Measurements from ENCODE around the gene ACTG2. TPM values are rescaled to one million over a fixed set of nuclear protein-coding genes. Genes with fewer than 3 reads are reported as not detected.

Gene ACTG2
- 1 to 10 TPM in 3 of 4 donors, under 1 TPM in 1; 0.41 to 3.1 (median 1.9) TPM for total RNA-seq

- Histone ChIP-seq H3K27me3 (no peaks in the 10 kb centered on the region), H3K27ac (no peak within 1 kb of the TSS), H3K9me3 (no peaks in the 10 kb centered on the region), H3K4me1 (no peaks in the 10 kb centered on the region), H3K36me3 (no peaks in the 10 kb centered on the region), H3K4me3 (peak within 1 kb of the TSS in 1 of 4 donors; percentile 3)
- no peak for TF ChIP-seq POLR2A (IDR thresholded peaks at IDR 0.05)
- TF ChIP-seq CTCF (IDR thresholded peaks at IDR 0.05 in 4 of 5, conservative IDR thresholded peaks at IDR 0.05 in 1 of 5), result no peak
- DNase-seq, result no peak
- intact Hi-C loops (cut with DNase I; ENCODE audit: low total_unique reads), result no loop called here
- in situ Hi-C loops (cut with MboI; ENCODE audit: low sequenced_read_pairs in 4 of 4), result no loop called here
- no peak for ATAC-seq
Observed at GRCh38 chr2:73892631-73893329, at the start of gene ACTG2. TSS of gene ACTG2 (plus strand) at chr2:73893008. CDS start at chr2:73901312, 8,304 bp downstream.

DNA sequence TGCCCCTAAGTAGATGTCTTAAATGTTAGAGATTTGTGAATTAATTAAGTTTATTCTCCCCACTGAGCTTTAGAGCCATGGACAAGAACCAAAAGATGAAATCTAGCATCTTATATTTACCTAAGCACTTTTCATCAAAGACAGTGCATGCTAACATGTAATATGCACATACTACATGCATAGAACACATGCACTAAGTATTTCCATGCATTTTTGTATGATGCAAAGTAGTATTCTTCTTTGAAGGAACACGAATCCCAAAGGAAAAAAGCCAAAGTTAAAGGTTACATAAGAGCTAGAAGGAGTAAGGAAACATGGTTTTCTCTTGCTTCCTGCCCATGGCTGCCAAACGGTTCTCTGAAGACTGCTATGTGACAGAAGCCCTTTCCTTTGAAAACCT is 48.7 kb upstream of the ACTG2 start:
- no peaks in the 10 kb centered on the region for H3K27me3 ChIP-seq
- peaks cover 3 to 52% of the 10 kb centered on the region in 2 donors for H3K36me3 ChIP-seq
- in situ Hi-C loops (cut with MboI; ENCODE audit: low sequenced_read_pairs in 4 of 4) (loop anchor here in 1 of 4 donors (25.0 kb wide), 1 partner anchor 318 kb away; no protein-coding TSS in a partner anchor), intact Hi-C loops (cut with DNase I; ENCODE audit: low total_unique reads) (no loop called here)
- H3K27ac ChIP-seq, result no peak overlapping the region
- peaks cover 12 to 15% of the 10 kb centered on the region in 2 donors for H3K4me1 ChIP-seq
- DNase-seq, result no peak
- no peak overlapping the region for H3K4me3 ChIP-seq
- no peaks in the 10 kb centered on the region for H3K9me3 ChIP-seq
- TF ChIP-seq CTCF (IDR thresholded peaks at IDR 0.05 in 4 of 5, conservative IDR thresholded peaks at IDR 0.05 in 1 of 5) (no peak), POLR2A (IDR thresholded peaks at IDR 0.05) (no peak)
- no peak for ATAC-seq

GRCh38 chr2:73850009-73850408 is 42.8 kb upstream of the ACTG2 start:
- ATAC-seq (no peak), DNase-seq (no peak)
- intact Hi-C loops (cut with DNase I; ENCODE audit: low total_unique reads) (no loop called here), in situ Hi-C loops (cut with MboI; ENCODE audit: low sequenced_read_pairs in 4 of 4) (no loop called here)
- H3K27ac ChIP-seq, result no peak overlapping the region
- no peaks in the 10 kb centered on the region for H3K27me3 ChIP-seq
- H3K9me3 ChIP-seq, result no peaks in the 10 kb centered on the region
- no peak overlapping the region for H3K4me3 ChIP-seq
- H3K36me3 ChIP-seq, result peaks cover 3 to 98% of the 10 kb centered on the region in 2 donors
- H3K4me1 ChIP-seq, result no peaks in the 10 kb centered on the region
- TF ChIP-seq POLR2A (IDR thresholded peaks at IDR 0.05) (no peak), CTCF (IDR thresholded peaks at IDR 0.05 in 4 of 5, conservative IDR thresholded peaks at IDR 0.05 in 1 of 5) (no peak)

- Histone ChIP-seq H3K9me3 (no peaks in the 10 kb centered on the region), H3K27ac (no peak overlapping the region), H3K4me1 (no peaks in the 10 kb centered on the region), H3K4me3 (no peak overlapping the region), H3K27me3 (no peaks in the 10 kb centered on the region), H3K36me3 (peaks cover 3 to 98% of the 10 kb centered on the region in 2 donors)
- no peak for ATAC-seq
- intact Hi-C loops (cut with DNase I; ENCODE audit: low total_unique reads), result no loop called here
- TF ChIP-seq POLR2A (IDR thresholded peaks at IDR 0.05) (no peak), CTCF (IDR thresholded peaks at IDR 0.05 in 4 of 5, conservative IDR thresholded peaks at IDR 0.05 in 1 of 5) (no peak)
- in situ Hi-C loops (cut with MboI; ENCODE audit: low sequenced_read_pairs in 4 of 4), result no loop called here
- no peak for DNase-seq
Observed at GRCh38 chr2:73851274-73851673, 41.5 kb upstream of the ACTG2 start.

Data from gastrocnemius medialis (tissue), 4 donors.